NCI-H2029 treated with DMSO at 0.1 percent for 48 hours (cell line): ENCODE measurements around the gene HIGD2A.

Experiments
- DNase-seq: peaks from one replicate; lab custom pipeline; 2025; lab: John Stamatoyannopoulos, UW

HIGD2A gene

GRCh38 chr5:176369934-176370711, 18.4 kb upstream of the HIGD2A start:
- no peak for DNase-seq

GRCh38 chr5:176371621-176372539, 16.7 kb upstream of the HIGD2A start:
- no peak for DNase-seq

GRCh38 chr5:176373100-176373818, 15.3 kb upstream of the HIGD2A start:
- no peak for DNase-seq

GRCh38 chr5:176379881-176380280, 8.7 kb upstream of the HIGD2A start:
- no peak for DNase-seq

- no peak for DNase-seq
Measured at GRCh38 chr5:176381423-176381822, 7.1 kb upstream of the HIGD2A start.

- no peak for DNase-seq
Measured at GRCh38 chr5:176381979-176382378, 6.6 kb upstream of the HIGD2A start.

GRCh38 chr5:176382721-176383120, 5.8 kb upstream of the HIGD2A start:
- DNase-seq = no peak

- no peak for DNase-seq
Measured at GRCh38 chr5:176383248-176383905, 5.2 kb upstream of the HIGD2A start.

- no peak for DNase-seq
Measured at GRCh38 chr5:176383961-176384360, 4.6 kb upstream of the HIGD2A start.

- no peak for DNase-seq
Measured at GRCh38 chr5:176384366-176384930, 4.1 kb upstream of the HIGD2A start.

GRCh38 chr5:176384991-176385390, 3.6 kb upstream of the HIGD2A start:
- DNase-seq = no peak

GRCh38 chr5:176386491-176386890, 2.1 kb upstream of the HIGD2A start:
- DNase-seq = no peak

- DNase-seq = no peak
Measured at GRCh38 chr5:176387384-176387925, 1.1 kb upstream of the HIGD2A start.

- DNase-seq = no peak
Measured at GRCh38 chr5:176388003-176388443, 528 bp upstream of the HIGD2A start.

GRCh38 chr5:176389135-176390123, 878 bp downstream of the HIGD2A start:
- DNase-seq = no peak

- no peak for DNase-seq
Measured at GRCh38 chr5:176391479-176391878, 2.9 kb downstream of the HIGD2A start.

GRCh38 chr5:176391999-176392398, 3.4 kb downstream of the HIGD2A start:
- no peak for DNase-seq

GRCh38 chr5:176392526-176392925, 4.0 kb downstream of the HIGD2A start:
- DNase-seq = no peak

- no peak for DNase-seq
Measured at GRCh38 chr5:176394096-176394495, 5.5 kb downstream of the HIGD2A start.
